GM12864 (cell line): ENCODE results near the gene UBR3.

Experiments used
- DNase-seq: peaks from one replicate; pipeline ENCODE4 v3.0.0-alpha.2; 2011; ENCODE audit warnings: low read depth
- H3K4me3 ChIP-seq: 2 replicates; pipeline ENCODE4 v1.5.1; 2011; ENCODE audit warnings: mild to moderate bottlenecking, low read depth, low read length, control low read depth
- CTCF ChIP-seq: IDR thresholded peaks from 2 replicates; pipeline ENCODE4 v1.5.1; 2011; ENCODE audit warnings: low read depth, mild to moderate bottlenecking, moderate library complexity, low read length, control low read depth, inconsistent platforms; ENCODE audit errors: missing control alignments

The UBR3 gene

GRCh38 chr2:170026361-170026760 is 199.1 kb downstream of the UBR3 start:
- DNase-seq: no peak
- H3K4me3 ChIP-seq: no peak overlapping the region
- TF ChIP-seq CTCF: no peak

DNA sequence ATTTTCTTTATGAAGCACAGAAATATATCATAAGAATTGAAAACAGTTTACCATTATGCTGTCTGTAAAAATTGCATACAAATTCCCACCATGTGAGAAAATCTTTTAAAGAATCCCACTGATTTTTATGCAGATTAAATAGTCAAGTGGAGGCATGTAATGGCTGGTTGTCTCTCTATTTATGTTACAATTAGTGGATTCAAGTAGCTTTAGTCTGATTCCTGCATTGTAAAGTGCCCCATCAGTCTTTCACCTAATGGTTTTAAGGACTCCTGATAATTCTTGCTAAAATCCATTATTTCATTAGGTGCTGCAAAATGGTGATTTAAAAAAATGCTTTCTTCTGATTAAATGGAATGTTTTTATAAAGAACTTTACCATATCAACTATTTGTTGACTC is 202.3 kb downstream of the UBR3 start:
- no peak overlapping the region for H3K4me3 ChIP-seq
- TF ChIP-seq CTCF: no peak
- DNase-seq: no peak

- DNase-seq: no peak
- no peak overlapping the region for H3K4me3 ChIP-seq
- TF ChIP-seq CTCF: no peak
Measured at GRCh38 chr2:170030040-170030439, 202.8 kb downstream of the UBR3 start.

GRCh38 chr2:170031288-170031687 is 204.0 kb downstream of the UBR3 start:
- no peak overlapping the region for H3K4me3 ChIP-seq
- DNase-seq: no peak
- TF ChIP-seq CTCF: no peak

DNA sequence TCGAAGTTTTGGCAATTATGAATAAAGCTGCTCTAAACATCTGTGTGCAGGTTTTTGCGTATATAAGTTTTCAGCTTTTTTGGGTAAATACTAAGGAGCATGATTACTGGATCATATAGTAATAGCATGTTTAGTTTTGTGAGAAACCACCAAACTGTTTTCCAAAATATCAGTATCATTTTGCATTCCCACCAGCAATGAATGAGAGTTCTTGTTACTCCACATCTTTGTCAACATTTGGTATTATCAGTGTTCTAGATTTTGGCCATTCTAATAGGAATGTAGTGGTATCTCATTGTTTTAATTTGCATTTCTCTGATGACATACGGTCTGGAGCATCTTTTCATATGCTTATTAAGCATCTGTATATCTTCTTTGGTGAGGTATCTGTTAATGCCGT is 207.3 kb downstream of the UBR3 start:
- H3K4me3 ChIP-seq: no peak overlapping the region
- no peak for TF ChIP-seq CTCF
- no peak for DNase-seq

DNA sequence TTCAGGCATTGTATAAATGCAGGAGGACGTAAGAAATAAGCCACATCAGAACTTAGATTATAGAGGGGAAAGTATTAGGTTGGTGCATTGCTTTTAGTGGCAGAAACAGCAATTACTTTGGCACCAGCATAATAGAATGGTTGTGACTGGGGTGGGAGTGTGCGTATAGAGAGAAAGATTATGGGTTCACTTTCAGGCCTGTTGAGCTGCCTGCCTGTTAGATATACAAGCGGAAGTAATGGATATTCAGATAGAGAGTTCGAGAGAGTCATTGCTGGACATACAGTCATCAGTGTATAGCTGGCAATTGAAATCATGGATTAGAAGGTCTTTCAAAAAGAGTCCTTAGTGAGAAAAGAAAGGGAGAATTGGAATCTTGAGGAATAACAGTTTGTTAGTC is 211.5 kb downstream of the UBR3 start:
- TF ChIP-seq CTCF: no peak
- no peak overlapping the region for H3K4me3 ChIP-seq
- DNase-seq: no peak

GRCh38 chr2:170039401-170040172 is 212.3 kb downstream of the UBR3 start:
- DNase-seq: no peak
- H3K4me3 ChIP-seq: no peak overlapping the region
- no peak for TF ChIP-seq CTCF
